Measurements from ENCODE around the gene TMEM201. TPM values are rescaled to one million over a fixed set of nuclear protein-coding genes. Genes with fewer than 3 reads are reported as not detected.

The TMEM201 gene
- total RNA-seq, 1 donor from 2014 or later: 6.8 TPM

DNA sequence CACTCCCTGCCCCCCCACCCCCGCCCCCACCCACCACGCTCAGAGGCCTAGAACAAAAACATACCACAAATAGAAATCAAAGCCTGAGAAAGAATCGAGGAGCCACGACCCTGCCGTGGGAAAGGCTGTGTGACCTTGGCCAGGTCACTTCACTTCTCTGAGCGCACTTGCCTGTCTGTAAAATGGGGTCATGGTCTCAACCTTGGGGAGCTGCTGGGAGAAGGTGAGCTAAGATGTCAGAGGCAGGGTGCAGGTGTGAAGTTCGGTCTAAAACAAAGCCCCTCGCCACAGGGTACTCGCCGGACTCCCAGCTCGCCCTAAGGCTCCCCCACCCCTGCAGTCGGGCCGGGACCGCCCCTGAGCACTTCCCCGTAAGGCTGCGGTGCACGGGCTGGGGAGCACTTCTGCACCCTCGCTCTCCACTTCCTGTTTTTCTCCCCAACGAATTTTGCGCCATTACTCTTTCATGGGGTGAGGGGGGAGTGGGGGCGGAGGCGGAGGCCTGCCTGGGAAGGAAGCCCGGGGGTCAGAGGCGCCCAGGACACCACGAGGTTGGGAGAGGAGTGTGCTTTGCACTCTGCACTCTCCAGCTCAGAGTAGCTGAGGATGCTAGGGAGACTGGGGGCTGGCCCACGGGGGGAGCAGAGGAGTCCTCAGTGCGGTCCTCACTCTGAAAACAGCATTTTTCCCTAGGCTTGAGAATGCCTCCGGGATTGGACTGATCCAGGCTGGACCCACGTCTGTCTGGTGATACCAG, 40.9 kb downstream of the TMEM201 start:
- Histone ChIP-seq H3K4me1 (ENCODE audit: control insufficient read depth in 3 of 3, insufficient read depth in 3 of 3, low read length in 3 of 3) (peaks cover 0 to 9% (median 2%) of the 10 kb centered on the region in 3 donors), H3K36me3 (ENCODE audit: control insufficient read depth in 3 of 3, insufficient read depth in 3 of 3, low read length in 3 of 3) (no peaks in the 10 kb centered on the region), H3K9me3 (ENCODE audit: control insufficient read depth in 3 of 3, low read length in 3 of 3) (no peaks in the 10 kb centered on the region), H3K27ac (ENCODE audit: low read depth, low read length) (peak overlapping the region; percentile 10), H3K4me3 (ENCODE audit: low read length in 3 of 3) (no peak overlapping the region), H3K9ac (ENCODE audit: low read depth in 1 of 3, low read length in 3 of 3) (no peak overlapping the region), H3K27me3 (ENCODE audit: control insufficient read depth in 3 of 3, insufficient read depth in 3 of 3, low read length in 3 of 3) (peaks cover 9 to 19% (median 14%) of the 10 kb centered on the region in 3 donors)

DNA sequence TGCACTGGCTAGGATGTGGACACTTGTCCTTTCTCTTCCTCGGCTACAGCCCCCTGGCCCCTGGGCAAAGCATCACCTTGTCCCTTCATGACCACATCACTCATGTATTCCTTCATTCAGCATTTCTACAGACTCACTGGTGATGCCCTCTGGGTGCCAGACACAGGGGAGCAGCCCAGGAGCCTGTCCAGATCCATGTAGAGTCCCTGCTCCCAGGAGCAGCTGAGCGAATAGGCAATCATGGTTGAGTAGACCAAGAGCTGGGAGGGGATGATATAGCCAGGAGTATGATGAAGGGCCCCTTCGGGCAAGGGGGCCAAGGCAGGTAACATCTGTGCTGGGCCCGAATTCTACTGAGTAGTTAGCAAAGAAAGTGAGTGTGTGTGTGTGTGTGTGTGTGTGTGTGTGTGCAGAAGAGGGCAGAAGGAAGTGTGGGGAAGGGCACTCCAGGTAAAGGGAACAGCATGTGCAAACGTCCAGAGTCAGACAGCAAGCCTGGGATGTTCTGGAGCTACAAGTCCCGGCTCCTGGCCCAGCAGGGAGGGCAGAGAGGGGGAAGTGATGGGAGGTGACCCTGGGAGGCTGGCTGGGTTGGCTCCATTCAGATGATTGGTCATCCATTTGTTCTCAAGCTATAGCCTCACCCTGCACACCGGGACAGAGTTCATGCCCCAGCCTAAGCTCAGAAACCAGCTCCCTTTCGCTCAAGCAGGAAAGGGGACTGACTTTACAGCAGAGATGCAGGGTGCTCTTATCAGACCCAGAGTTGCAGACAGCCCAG, 41.8 kb downstream of the TMEM201 start:
- Histone ChIP-seq H3K4me3 (ENCODE audit: low read length in 3 of 3) (no peak overlapping the region), H3K27ac (ENCODE audit: low read depth, low read length) (peak overlapping the region; percentile 10), H3K4me1 (ENCODE audit: control insufficient read depth in 3 of 3, insufficient read depth in 3 of 3, low read length in 3 of 3) (peaks cover 0 to 9% (median 2%) of the 10 kb centered on the region in 3 donors)

DNA sequence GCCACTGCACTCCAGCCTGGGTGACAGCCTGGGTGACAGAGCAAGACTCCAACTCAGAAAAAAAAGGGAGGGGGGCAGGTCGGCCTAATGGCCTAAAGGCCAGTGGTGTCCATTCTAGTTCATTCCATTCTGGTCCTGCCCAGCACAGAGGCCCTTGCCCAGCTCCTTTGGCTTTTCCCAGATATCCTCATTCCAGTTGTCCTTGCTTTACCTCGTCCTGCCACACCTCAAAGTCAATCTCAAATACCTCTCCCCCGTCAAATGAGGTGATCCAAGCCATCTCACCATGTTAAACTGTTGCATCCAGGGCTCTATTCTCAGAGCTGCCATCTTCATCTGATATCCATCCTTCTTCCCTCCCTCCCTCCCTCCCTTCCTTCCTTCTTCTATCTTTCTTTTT, 42.9 kb downstream of the TMEM201 start:
- no peaks in the 10 kb centered on the region for H3K36me3 ChIP-seq (ENCODE audit: control insufficient read depth in 3 of 3, insufficient read depth in 3 of 3, low read length in 3 of 3)
- H3K27me3 ChIP-seq (ENCODE audit: control insufficient read depth in 3 of 3, insufficient read depth in 3 of 3, low read length in 3 of 3): peaks cover 0 to 6% (median 3%) of the 10 kb centered on the region in 3 donors
- H3K9me3 ChIP-seq (ENCODE audit: control insufficient read depth in 3 of 3, low read length in 3 of 3): no peaks in the 10 kb centered on the region
- no peak overlapping the region for H3K4me3 ChIP-seq (ENCODE audit: low read length in 3 of 3)
- no peak overlapping the region for H3K27ac ChIP-seq (ENCODE audit: low read depth, low read length)
- H3K4me1 ChIP-seq (ENCODE audit: control insufficient read depth in 3 of 3, insufficient read depth in 3 of 3, low read length in 3 of 3): peaks cover 0 to 5% (median 2%) of the 10 kb centered on the region in 3 donors
- H3K9ac ChIP-seq (ENCODE audit: low read depth in 1 of 3, low read length in 3 of 3): no peak overlapping the region

More for the DNA sequence above, 41.8 kb downstream of the TMEM201 start:
- Histone ChIP-seq H3K9me3 (ENCODE audit: control insufficient read depth in 3 of 3, low read length in 3 of 3) (no peaks in the 10 kb centered on the region), H3K27me3 (ENCODE audit: control insufficient read depth in 3 of 3, insufficient read depth in 3 of 3, low read length in 3 of 3) (peaks cover 8 to 17% (median 12%) of the 10 kb centered on the region in 3 donors), H3K9ac (ENCODE audit: low read depth in 1 of 3, low read length in 3 of 3) (no peak overlapping the region), H3K36me3 (ENCODE audit: control insufficient read depth in 3 of 3, insufficient read depth in 3 of 3, low read length in 3 of 3) (no peaks in the 10 kb centered on the region)

DNA sequence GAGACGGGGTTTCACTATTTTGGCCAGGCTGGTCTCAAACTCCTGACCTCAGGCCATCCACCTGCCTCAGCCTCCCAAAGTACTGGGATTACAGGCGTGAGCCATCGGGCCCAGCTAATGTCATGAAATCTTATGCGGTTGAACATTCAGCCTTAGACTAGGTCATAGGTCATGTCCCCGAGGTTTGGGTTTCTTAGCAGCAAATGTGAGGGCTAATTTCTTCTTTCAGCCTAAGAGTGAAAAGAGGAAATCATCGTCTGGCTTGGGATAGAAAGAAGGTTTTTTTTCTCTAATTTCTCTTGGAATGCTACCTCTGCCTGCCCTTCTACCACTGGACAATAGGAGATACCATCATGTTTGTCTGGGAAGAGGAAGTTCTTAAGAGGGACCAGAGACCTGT, 44.8 kb downstream of the TMEM201 start:
- Histone ChIP-seq H3K27me3 (ENCODE audit: control insufficient read depth in 3 of 3, insufficient read depth in 3 of 3, low read length in 3 of 3) (peaks cover 0 to 3% (median 3%) of the 10 kb centered on the region in 3 donors), H3K9me3 (ENCODE audit: control insufficient read depth in 3 of 3, low read length in 3 of 3) (no peaks in the 10 kb centered on the region), H3K9ac (ENCODE audit: low read depth in 1 of 3, low read length in 3 of 3) (no peak overlapping the region), H3K4me1 (ENCODE audit: control insufficient read depth in 3 of 3, insufficient read depth in 3 of 3, low read length in 3 of 3) (no peaks in the 10 kb centered on the region), H3K4me3 (ENCODE audit: low read length in 3 of 3) (no peak overlapping the region), H3K27ac (ENCODE audit: low read depth, low read length) (no peak overlapping the region), H3K36me3 (ENCODE audit: control insufficient read depth in 3 of 3, insufficient read depth in 3 of 3, low read length in 3 of 3) (no peaks in the 10 kb centered on the region)

DNA sequence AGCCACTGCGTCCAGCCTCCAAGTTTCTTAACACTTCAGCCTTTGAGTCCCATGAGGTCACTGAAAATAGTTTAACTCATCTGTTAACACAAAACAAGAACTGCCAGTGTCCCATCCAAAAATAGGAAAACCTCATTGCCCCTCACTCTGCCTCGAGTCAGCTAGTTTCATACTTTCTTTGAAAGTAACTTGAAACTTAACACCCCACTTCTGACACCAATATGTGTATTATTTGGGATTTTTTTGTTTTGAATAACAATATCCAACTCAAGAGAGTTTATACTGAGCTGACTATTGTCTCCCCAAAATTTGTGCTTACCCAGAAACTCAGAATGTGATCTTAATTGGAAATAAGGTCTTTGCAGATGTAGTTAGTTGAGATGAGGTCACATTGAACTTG, 45.9 kb downstream of the TMEM201 start:
- Histone ChIP-seq H3K9me3 (ENCODE audit: control insufficient read depth in 3 of 3, low read length in 3 of 3) (no peaks in the 10 kb centered on the region), H3K27ac (ENCODE audit: low read depth, low read length) (no peak overlapping the region), H3K4me3 (ENCODE audit: low read length in 3 of 3) (no peak overlapping the region), H3K27me3 (ENCODE audit: control insufficient read depth in 3 of 3, insufficient read depth in 3 of 3, low read length in 3 of 3) (peaks cover 0 to 3% (median 1%) of the 10 kb centered on the region in 3 donors), H3K4me1 (ENCODE audit: control insufficient read depth in 3 of 3, insufficient read depth in 3 of 3, low read length in 3 of 3) (no peaks in the 10 kb centered on the region), H3K36me3 (ENCODE audit: control insufficient read depth in 3 of 3, insufficient read depth in 3 of 3, low read length in 3 of 3) (no peaks in the 10 kb centered on the region), H3K9ac (ENCODE audit: low read depth in 1 of 3, low read length in 3 of 3) (no peak overlapping the region)

DNA sequence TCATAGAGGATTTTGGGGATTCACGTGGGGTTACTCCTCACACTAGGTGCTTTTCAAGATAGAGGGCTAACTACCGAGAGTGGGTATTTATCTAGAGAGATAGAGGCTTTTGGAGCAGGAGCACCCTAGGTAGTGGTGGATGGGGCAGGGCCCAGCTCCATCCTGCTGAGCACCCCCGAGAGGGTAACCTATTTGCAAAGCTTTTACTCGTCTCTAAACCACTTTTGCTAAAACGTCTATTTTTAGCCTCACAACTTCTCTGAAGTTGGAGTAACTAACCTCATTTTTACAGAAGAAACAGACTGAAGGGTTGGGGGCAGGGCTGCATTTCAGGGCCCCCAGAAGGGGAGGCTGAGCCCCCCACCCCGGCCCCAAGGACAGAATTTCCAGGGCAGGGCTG, 50.5 kb downstream of the TMEM201 start:
- H3K4me3 ChIP-seq (ENCODE audit: low read length in 3 of 3): no peak overlapping the region
- H3K27ac ChIP-seq (ENCODE audit: low read depth, low read length): no peak overlapping the region
- peaks cover 0 to 3% (median 0%) of the 10 kb centered on the region in 3 donors for H3K4me1 ChIP-seq (ENCODE audit: control insufficient read depth in 3 of 3, insufficient read depth in 3 of 3, low read length in 3 of 3)
- peaks cover 0 to 9% (median 7%) of the 10 kb centered on the region in 3 donors for H3K27me3 ChIP-seq (ENCODE audit: control insufficient read depth in 3 of 3, insufficient read depth in 3 of 3, low read length in 3 of 3)
- H3K36me3 ChIP-seq (ENCODE audit: control insufficient read depth in 3 of 3, insufficient read depth in 3 of 3, low read length in 3 of 3): no peaks in the 10 kb centered on the region
- no peak overlapping the region for H3K9ac ChIP-seq (ENCODE audit: low read depth in 1 of 3, low read length in 3 of 3)
- no peaks in the 10 kb centered on the region for H3K9me3 ChIP-seq (ENCODE audit: control insufficient read depth in 3 of 3, low read length in 3 of 3)

DNA sequence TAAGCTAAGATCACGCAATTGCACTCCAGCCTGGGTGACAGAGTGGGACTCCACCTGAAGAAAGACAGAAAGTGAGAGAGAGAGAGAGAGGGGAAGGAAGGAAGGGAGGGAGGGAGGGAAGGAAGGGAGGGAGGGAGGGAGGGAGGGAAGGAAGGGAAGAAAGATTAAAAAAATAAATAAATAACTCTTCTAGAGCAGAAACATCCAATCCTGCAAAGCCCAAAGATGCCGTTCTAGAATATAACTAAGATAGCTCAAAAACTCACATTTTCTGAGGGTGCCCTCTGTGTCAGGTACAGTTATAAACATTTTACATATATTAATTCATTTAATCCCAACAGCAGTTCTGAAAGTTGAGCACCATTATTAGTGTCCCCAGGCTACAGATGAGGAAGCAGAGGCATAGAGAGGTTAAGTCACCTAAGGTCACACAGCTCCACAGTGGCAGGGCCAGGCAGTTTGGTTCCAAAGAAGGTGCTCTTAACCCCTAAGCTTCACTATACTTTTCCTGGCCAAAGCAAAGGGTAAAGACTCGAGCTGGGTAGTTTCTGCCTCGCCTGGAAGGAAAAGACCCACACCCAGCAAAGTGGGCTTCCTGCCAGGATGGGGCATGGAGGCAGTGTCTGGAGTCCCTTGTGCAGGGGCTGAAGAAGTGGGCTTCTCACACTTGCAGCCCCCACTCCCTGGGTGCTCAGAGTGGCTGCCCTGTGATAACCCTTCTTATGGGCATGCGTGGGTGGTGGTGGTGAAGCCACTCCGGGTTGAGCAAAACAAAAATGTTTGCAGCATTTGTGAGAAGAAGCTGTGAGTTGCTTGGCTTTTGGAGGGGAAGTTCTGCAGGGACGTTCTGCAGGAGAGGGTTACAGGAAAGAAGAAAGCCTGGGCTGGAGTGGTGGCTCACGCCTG, 54.9 kb downstream of the TMEM201 start:
- no peaks in the 10 kb centered on the region for H3K9me3 ChIP-seq (ENCODE audit: control insufficient read depth in 3 of 3, low read length in 3 of 3)
- no peaks in the 10 kb centered on the region for H3K36me3 ChIP-seq (ENCODE audit: control insufficient read depth in 3 of 3, insufficient read depth in 3 of 3, low read length in 3 of 3)
- no peak overlapping the region for H3K27ac ChIP-seq (ENCODE audit: low read depth, low read length)
- H3K4me1 ChIP-seq (ENCODE audit: control insufficient read depth in 3 of 3, insufficient read depth in 3 of 3, low read length in 3 of 3): peaks cover 0 to 3% (median 0%) of the 10 kb centered on the region in 3 donors
- H3K4me3 ChIP-seq (ENCODE audit: low read length in 3 of 3): no peak overlapping the region
- peaks cover 0 to 13% (median 7%) of the 10 kb centered on the region in 3 donors for H3K27me3 ChIP-seq (ENCODE audit: control insufficient read depth in 3 of 3, insufficient read depth in 3 of 3, low read length in 3 of 3)
- no peak overlapping the region for H3K9ac ChIP-seq (ENCODE audit: low read depth in 1 of 3, low read length in 3 of 3)

DNA sequence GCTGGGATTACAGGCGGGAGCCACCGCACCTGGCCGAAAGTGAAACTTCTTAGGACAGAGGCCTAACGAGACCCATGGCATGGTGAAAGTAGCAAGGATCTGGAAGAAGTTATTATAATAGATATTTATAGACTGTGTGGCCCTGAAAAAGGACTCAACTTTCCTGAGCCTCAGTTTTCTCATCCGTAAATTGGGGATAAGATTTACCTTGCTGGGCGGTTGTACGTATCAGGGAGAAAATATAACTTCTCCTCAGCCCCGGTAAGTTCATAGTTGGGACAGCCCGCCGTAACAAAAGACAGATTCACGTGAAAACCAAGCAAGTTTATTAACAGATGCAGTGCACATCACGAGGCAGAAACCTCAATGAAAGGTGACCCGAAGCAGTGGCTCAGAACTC, 57.3 kb downstream of the TMEM201 start:
- Histone ChIP-seq H3K9ac (ENCODE audit: low read depth in 1 of 3, low read length in 3 of 3) (no peak overlapping the region), H3K4me3 (ENCODE audit: low read length in 3 of 3) (no peak overlapping the region), H3K9me3 (ENCODE audit: control insufficient read depth in 3 of 3, low read length in 3 of 3) (no peaks in the 10 kb centered on the region), H3K27me3 (ENCODE audit: control insufficient read depth in 3 of 3, insufficient read depth in 3 of 3, low read length in 3 of 3) (peaks cover 10 to 32% (median 23%) of the 10 kb centered on the region in 3 donors), H3K4me1 (ENCODE audit: control insufficient read depth in 3 of 3, insufficient read depth in 3 of 3, low read length in 3 of 3) (peaks cover 0 to 3% (median under 1%) of the 10 kb centered on the region in 3 donors), H3K36me3 (ENCODE audit: control insufficient read depth in 3 of 3, insufficient read depth in 3 of 3, low read length in 3 of 3) (no peaks in the 10 kb centered on the region), H3K27ac (ENCODE audit: low read depth, low read length) (no peak overlapping the region)

DNA sequence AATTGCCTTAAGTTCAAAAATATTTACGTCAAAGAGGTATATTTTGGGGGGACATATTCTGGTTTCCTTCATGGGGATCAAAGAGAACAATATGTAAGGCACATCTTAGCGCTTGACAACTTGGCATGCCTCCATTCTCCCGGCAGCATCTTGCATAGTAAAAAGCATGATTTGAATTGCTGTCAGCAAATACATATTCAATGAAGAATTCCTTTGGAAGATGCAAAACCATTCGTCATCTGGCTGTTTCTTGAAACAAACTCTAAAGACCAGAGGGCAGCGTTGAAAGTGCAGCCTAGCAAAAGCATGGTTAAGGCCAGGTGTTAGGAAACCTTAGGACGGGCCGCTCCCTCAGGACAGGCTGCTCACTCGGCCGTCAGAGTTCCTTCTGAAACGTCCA, 59.5 kb downstream of the TMEM201 start:
- peaks cover 19 to 46% (median 34%) of the 10 kb centered on the region in 3 donors for H3K27me3 ChIP-seq (ENCODE audit: control insufficient read depth in 3 of 3, insufficient read depth in 3 of 3, low read length in 3 of 3)
- H3K9ac ChIP-seq (ENCODE audit: low read depth in 1 of 3, low read length in 3 of 3): no peak overlapping the region
- H3K4me3 ChIP-seq (ENCODE audit: low read length in 3 of 3): no peak overlapping the region
- peaks cover 2 to 8% (median 4%) of the 10 kb centered on the region in 3 donors for H3K4me1 ChIP-seq (ENCODE audit: control insufficient read depth in 3 of 3, insufficient read depth in 3 of 3, low read length in 3 of 3)
- no peaks in the 10 kb centered on the region for H3K9me3 ChIP-seq (ENCODE audit: control insufficient read depth in 3 of 3, low read length in 3 of 3)
- no peak overlapping the region for H3K27ac ChIP-seq (ENCODE audit: low read depth, low read length)
- no peaks in the 10 kb centered on the region for H3K36me3 ChIP-seq (ENCODE audit: control insufficient read depth in 3 of 3, insufficient read depth in 3 of 3, low read length in 3 of 3)

Measured in skeletal muscle tissue (tissue), 4 donors.